Stimulated activated CD8-positive, alpha-beta memory T cell treated with anti-CD3 and anti-CD28 coated beads, Interleukin-7, amount 100 ng/mL, for 24 hours (primary cell): Measurements from ENCODE around the gene ARID5A.

Experiments
- DNase-seq: peaks from one replicate; pipeline ENCODE4 v3.0.0-alpha.2; 2020; ENCODE audit warnings: low read depth

Gene ARID5A

GRCh38 chr2:96528006-96528699 lies 8.4 kb upstream of the ARID5A start:
- no peak for DNase-seq

- no peak for DNase-seq
These were observed 7.7 kb upstream of the ARID5A start for GRCh38 chr2:96528700-96529375.

- no peak for DNase-seq
These were observed 7.0 kb upstream of the ARID5A start for GRCh38 chr2:96529376-96530143.

GRCh38 chr2:96530144-96530430 lies 6.5 kb upstream of the ARID5A start:
- DNase-seq = no peak

GRCh38 chr2:96530474-96531357 lies 5.8 kb upstream of the ARID5A start:
- no peak for DNase-seq

GRCh38 chr2:96531366-96531765 lies 5.2 kb upstream of the ARID5A start:
- DNase-seq = no peak

GRCh38 chr2:96531872-96532505 lies 4.6 kb upstream of the ARID5A start:
- peak; percentile 65 for DNase-seq

GRCh38 chr2:96532641-96533291 lies 3.8 kb upstream of the ARID5A start:
- no peak for DNase-seq

GRCh38 chr2:96533292-96534073 lies 3.1 kb upstream of the ARID5A start:
- no peak for DNase-seq

- DNase-seq = no peak
These were observed 2.4 kb upstream of the ARID5A start for GRCh38 chr2:96534141-96534540.

GRCh38 chr2:96534701-96535181 lies 1.8 kb upstream of the ARID5A start:
- no peak for DNase-seq

GRCh38 chr2:96535331-96535730 lies 1.2 kb upstream of the ARID5A start:
- DNase-seq = no peak

GRCh38 chr2:96537066-96537733 lies 648 bp downstream of the ARID5A start:
- DNase-seq = peak; percentile 68

- no peak for DNase-seq
These were observed 1.4 kb downstream of the ARID5A start for GRCh38 chr2:96537734-96538486.

GRCh38 chr2:96538487-96539214 lies 2.1 kb downstream of the ARID5A start:
- peak; percentile 88 for DNase-seq

- no peak for DNase-seq
These were observed 2.8 kb downstream of the ARID5A start for GRCh38 chr2:96539215-96539920.

GRCh38 chr2:96540136-96540535 lies 3.6 kb downstream of the ARID5A start:
- DNase-seq = no peak
